ENCODE measurements around the gene DNAJC13.

- TF ChIP-seq CTCF (IDR thresholded peaks at IDR 0.05 in 2 of 3, conservative IDR thresholded peaks at IDR 0.05 in 1 of 3; ENCODE audit: borderline replicate concordance in 1 of 3, insufficient read depth in 1 of 3, low read depth in 2 of 3, low read length in 2 of 3) = no peak
- TF ChIP-seq EZH2 (IDR thresholded peaks at IDR 0.05) = no peak
- no peak for TF ChIP-seq POLR2A (IDR thresholded peaks at IDR 0.05; ENCODE audit: borderline replicate concordance, extremely low read depth, insufficient read depth, insufficient read length)
- TF ChIP-seq POLR2AphosphoS5 (IDR thresholded peaks at IDR 0.05; ENCODE audit: low read depth, low read length) = no peak
- TF ChIP-seq EZH2phosphoT487 (IDR thresholded peaks at IDR 0.05; ENCODE audit: borderline replicate concordance) = no peak
- no peak for TF ChIP-seq REST (IDR thresholded peaks at IDR 0.05; ENCODE audit: low read depth)
- TF ChIP-seq ZNF274 (IDR thresholded peaks at IDR 0.05; ENCODE audit: low read depth, low read length) = no peak
- TF ChIP-seq SIN3A (IDR thresholded peaks at IDR 0.05; ENCODE audit: low read depth) = no peak
- no peak for TF ChIP-seq YY1 (IDR thresholded peaks at IDR 0.05; ENCODE audit: extremely low read depth, insufficient replicate concordance, low read depth, low read length)
Observed at GRCh38 chr3:132573797-132574211, 156.5 kb downstream of the DNAJC13 start.
